DND-41 (cell line): ENCODE results near the gene CALCB.

ENCODE experiments used
- ATAC-seq: fragments of 200-7000 bp; cut with Tn5 transposase; 3 replicates; pipeline ENCODE4 v1.9.1; 2021; ENCODE audit warnings: low read depth; ENCODE audit not compliant: insufficient read depth
- DNase-seq: peaks from one replicate; pipeline ENCODE4 v3.0.0-alpha.2; 2020
- H2AFZ ChIP-seq: 2 replicates; pipeline ENCODE4 v1.6.0; 2012; ENCODE audit warnings: low read depth, low read length
- H3K27ac ChIP-seq: 2 replicates; pipeline ENCODE4 v1.5.1; 2012; ENCODE audit warnings: low read length, inconsistent platforms
- H3K27me3 ChIP-seq: fragments of 200-600 bp; sonication (generic); 2 replicates; pipeline ENCODE4 v1.6.0; 2012; ENCODE audit warnings: low read length, mild to moderate bottlenecking, inconsistent platforms; ENCODE audit not compliant: insufficient read depth, poor library complexity
- H3K36me3 ChIP-seq: 2 replicates; pipeline ENCODE4 v1.5.1; 2012; ENCODE audit warnings: low read length, inconsistent platforms; ENCODE audit not compliant: insufficient read depth
- H3K4me1 ChIP-seq: 2 replicates; pipeline ENCODE4 v1.5.1; 2012; ENCODE audit warnings: mild to moderate bottlenecking, low read length; ENCODE audit not compliant: insufficient read depth
- H3K4me2 ChIP-seq: 2 replicates; pipeline ENCODE4 v1.6.0; 2012; ENCODE audit warnings: mild to moderate bottlenecking, moderate library complexity, low read length, inconsistent platforms; ENCODE audit not compliant: insufficient read depth
- H3K4me3 ChIP-seq, 2 experiments: fragments of 200-600 bp in 1 of 2; shearing (Covaris generic) in 1 of 2; 2 replicates each; pipeline ENCODE4 v1.5.1; 2012 to 2016; ENCODE audit warnings: inconsistent platforms in 2 of 2, low read length in 2 of 2, mild to moderate bottlenecking in 2 of 2, low read depth in 1 of 2, moderate library complexity in 1 of 2
- H3K79me2 ChIP-seq: 2 replicates; pipeline ENCODE4 v1.6.0; 2012; ENCODE audit warnings: low read length, inconsistent platforms; ENCODE audit not compliant: insufficient read depth
- H3K9ac ChIP-seq: 2 replicates; pipeline ENCODE4 v1.6.0; 2012; ENCODE audit warnings: low read depth, mild to moderate bottlenecking, inconsistent platforms, low read length, moderate library complexity
- H3K9me3 ChIP-seq: 2 replicates; pipeline ENCODE4 v1.5.1; 2012; ENCODE audit warnings: low read length, moderate library complexity, mild to moderate bottlenecking, inconsistent platforms; ENCODE audit not compliant: insufficient read depth, severe bottlenecking
- H4K20me1 ChIP-seq: 2 replicates; pipeline ENCODE4 v1.6.0; 2012; ENCODE audit warnings: low read length; ENCODE audit not compliant: insufficient read depth
- EZH2 ChIP-seq: IDR thresholded peaks from 3 replicates; pipeline ENCODE4 v1.6.1; 2012; ENCODE audit warnings: borderline replicate concordance, low read depth, mild to moderate bottlenecking, moderate library complexity, low read length, inconsistent platforms; ENCODE audit not compliant: severe bottlenecking
- TF ChIP-seq, protein P1 (sequence below): IDR thresholded peaks from 2 replicates; pipeline ENCODE4 v1.5.1; 2012; ENCODE audit warnings: borderline replicate concordance, low read length, moderate library complexity, mild to moderate bottlenecking; ENCODE audit not compliant: poor library complexity, severe bottlenecking; ENCODE audit errors: extremely low read depth

The CALCB gene, protein sequence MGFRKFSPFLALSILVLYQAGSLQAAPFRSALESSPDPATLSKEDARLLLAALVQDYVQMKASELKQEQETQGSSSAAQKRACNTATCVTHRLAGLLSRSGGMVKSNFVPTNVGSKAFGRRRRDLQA

GRCh38 chr11:15073361-15074205, at the start of gene CALCB:
Gene CALCB, plus strand, starts transcription at chr11:15073593. Its CDS starts 1,126 bp downstream, at chr11:15074719.
- H4K20me1 ChIP-seq, result no peaks in the 10 kb centered on the region
- no peak within 1 kb of the TSS for H3K4me3 ChIP-seq
- no peaks in the 10 kb centered on the region for H3K4me1 ChIP-seq
- H3K9me3 ChIP-seq, result no peaks in the 10 kb centered on the region
- H3K27ac ChIP-seq, result no peak within 1 kb of the TSS
- no peak within 1 kb of the TSS for H3K4me2 ChIP-seq
- no peaks in the 10 kb centered on the region for H3K36me3 ChIP-seq
- H3K79me2 ChIP-seq, result no peaks in the 10 kb centered on the region
- ATAC-seq (no peak), DNase-seq (no peak)
- peaks cover 21% of the 10 kb centered on the region for H3K27me3 ChIP-seq
- no peak within 1 kb of the TSS for H3K9ac ChIP-seq
- peak within 1 kb of the TSS; percentile 34; the same call in 1 of the 2 replicates for H2AFZ ChIP-seq
- no peak for TF ChIP-seq EZH2
- TF ChIP-seq, protein P1, sequence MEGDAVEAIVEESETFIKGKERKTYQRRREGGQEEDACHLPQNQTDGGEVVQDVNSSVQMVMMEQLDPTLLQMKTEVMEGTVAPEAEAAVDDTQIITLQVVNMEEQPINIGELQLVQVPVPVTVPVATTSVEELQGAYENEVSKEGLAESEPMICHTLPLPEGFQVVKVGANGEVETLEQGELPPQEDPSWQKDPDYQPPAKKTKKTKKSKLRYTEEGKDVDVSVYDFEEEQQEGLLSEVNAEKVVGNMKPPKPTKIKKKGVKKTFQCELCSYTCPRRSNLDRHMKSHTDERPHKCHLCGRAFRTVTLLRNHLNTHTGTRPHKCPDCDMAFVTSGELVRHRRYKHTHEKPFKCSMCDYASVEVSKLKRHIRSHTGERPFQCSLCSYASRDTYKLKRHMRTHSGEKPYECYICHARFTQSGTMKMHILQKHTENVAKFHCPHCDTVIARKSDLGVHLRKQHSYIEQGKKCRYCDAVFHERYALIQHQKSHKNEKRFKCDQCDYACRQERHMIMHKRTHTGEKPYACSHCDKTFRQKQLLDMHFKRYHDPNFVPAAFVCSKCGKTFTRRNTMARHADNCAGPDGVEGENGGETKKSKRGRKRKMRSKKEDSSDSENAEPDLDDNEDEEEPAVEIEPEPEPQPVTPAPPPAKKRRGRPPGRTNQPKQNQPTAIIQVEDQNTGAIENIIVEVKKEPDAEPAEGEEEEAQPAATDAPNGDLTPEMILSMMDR, result no peak

- Histone ChIP-seq H3K79me2 (no peaks in the 10 kb centered on the region), H3K27ac (no peak overlapping the region), H3K36me3 (no peaks in the 10 kb centered on the region), H3K4me2 (no peak overlapping the region), H3K9me3 (peaks cover 5% of the 10 kb centered on the region), H2AFZ (no peak overlapping the region), H3K9ac (no peak overlapping the region), H4K20me1 (no peaks in the 10 kb centered on the region), H3K4me1 (no peaks in the 10 kb centered on the region), H3K27me3 (peaks cover 10% of the 10 kb centered on the region), H3K4me3 (no peak overlapping the region)
- TF ChIP-seq, protein P1, result no peak
- no peak for TF ChIP-seq EZH2
- no peak for ATAC-seq
- no peak for DNase-seq
These were observed 46.4 kb upstream of the CALCB start for GRCh38 chr11:15027011-15027410.

DNA sequence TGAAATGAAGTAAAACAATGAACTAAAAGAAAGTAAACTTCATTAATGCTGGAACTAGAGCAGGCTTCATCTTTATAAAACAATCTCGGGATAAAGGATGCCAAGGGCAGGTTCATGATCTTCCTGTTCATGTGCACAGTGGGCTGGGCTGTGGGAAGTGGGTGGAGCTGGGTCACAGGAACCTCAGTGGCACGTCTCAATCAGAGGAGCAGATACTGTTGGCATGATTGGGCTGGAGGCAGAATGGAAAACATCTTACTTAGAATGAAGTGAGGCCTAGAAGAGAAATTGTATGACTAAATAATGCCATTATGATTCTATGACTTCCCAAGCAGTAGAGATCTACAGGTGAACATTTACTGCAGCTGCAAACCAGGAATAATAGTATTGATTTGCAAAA, 45.4 kb upstream of the CALCB start:
- Histone ChIP-seq H3K27ac (no peak overlapping the region), H3K9me3 (peaks cover 5% of the 10 kb centered on the region), H3K4me1 (no peaks in the 10 kb centered on the region), H3K36me3 (no peaks in the 10 kb centered on the region), H3K27me3 (peaks cover 10% of the 10 kb centered on the region), H3K9ac (no peak overlapping the region), H3K4me2 (no peak overlapping the region), H3K79me2 (no peaks in the 10 kb centered on the region), H2AFZ (no peak overlapping the region), H3K4me3 (no peak overlapping the region), H4K20me1 (no peaks in the 10 kb centered on the region)
- no peak for TF ChIP-seq EZH2
- TF ChIP-seq, protein P1, result no peak
- DNase-seq (no peak), ATAC-seq (no peak)
